ES-I3 (cell line): ENCODE data around the gene QSOX2.

Experiments
- H3K36me3 ChIP-seq: 2 replicates; pipeline ENCODE4 v1.6.1; 2013; ENCODE audit warnings: mild to moderate bottlenecking, low read length, control low read depth, moderate library complexity; ENCODE audit not compliant: insufficient read depth
- H3K4me1 ChIP-seq: 2 replicates; pipeline ENCODE4 v1.6.1; 2013; ENCODE audit warnings: mild to moderate bottlenecking, control low read depth, low read length; ENCODE audit not compliant: insufficient read depth
- H3K9ac ChIP-seq: 2 replicates; pipeline ENCODE4 v1.6.1; 2013; ENCODE audit warnings: low read depth, mild to moderate bottlenecking, low read length, moderate library complexity
- H3K9me3 ChIP-seq: 2 replicates; pipeline ENCODE4 v1.6.1; 2013; ENCODE audit warnings: mild to moderate bottlenecking, low read length, moderate library complexity; ENCODE audit not compliant: control insufficient read depth, insufficient read depth

QSOX2 gene

GRCh38 chr9:136264031-136264430 lies 18.4 kb upstream of the QSOX2 start:
- no peaks in the 10 kb centered on the region for H3K36me3 ChIP-seq
- peaks cover 5% of the 10 kb centered on the region; the same call in 1 of the 2 replicates for H3K4me1 ChIP-seq
- H3K9ac ChIP-seq, result no peak overlapping the region
- H3K9me3 ChIP-seq, result no peaks in the 10 kb centered on the region

DNA sequence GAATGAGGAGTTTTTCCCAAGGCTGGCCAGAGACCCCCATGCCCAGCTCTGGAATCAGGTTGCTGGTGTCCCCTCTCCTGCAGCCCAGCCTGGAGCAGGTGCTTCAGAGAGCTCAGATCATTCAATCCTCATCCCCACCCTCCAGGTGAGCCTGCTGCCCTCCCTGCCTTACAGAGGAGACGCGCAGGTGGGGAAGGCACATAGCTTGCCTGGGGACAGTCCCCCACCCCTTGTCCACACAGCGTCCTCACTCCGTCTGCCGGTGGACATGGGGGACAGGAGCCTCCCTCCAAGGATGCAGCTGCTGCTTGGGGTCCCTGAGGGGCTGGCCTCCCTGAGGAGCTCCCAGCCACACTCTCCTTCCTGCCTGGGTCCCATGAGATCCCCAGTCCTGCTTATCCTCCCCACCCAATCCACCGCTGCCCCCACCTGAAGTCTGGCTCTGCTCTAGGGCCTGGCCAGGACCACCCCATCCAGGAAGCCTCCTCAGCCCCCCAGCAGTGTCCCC lies 17.1 kb upstream of the QSOX2 start:
- H3K4me1 ChIP-seq, result peaks cover 5% of the 10 kb centered on the region; the same call in 1 of the 2 replicates
- no peaks in the 10 kb centered on the region for H3K36me3 ChIP-seq
- no peaks in the 10 kb centered on the region for H3K9me3 ChIP-seq
- H3K9ac ChIP-seq, result no peak overlapping the region

DNA sequence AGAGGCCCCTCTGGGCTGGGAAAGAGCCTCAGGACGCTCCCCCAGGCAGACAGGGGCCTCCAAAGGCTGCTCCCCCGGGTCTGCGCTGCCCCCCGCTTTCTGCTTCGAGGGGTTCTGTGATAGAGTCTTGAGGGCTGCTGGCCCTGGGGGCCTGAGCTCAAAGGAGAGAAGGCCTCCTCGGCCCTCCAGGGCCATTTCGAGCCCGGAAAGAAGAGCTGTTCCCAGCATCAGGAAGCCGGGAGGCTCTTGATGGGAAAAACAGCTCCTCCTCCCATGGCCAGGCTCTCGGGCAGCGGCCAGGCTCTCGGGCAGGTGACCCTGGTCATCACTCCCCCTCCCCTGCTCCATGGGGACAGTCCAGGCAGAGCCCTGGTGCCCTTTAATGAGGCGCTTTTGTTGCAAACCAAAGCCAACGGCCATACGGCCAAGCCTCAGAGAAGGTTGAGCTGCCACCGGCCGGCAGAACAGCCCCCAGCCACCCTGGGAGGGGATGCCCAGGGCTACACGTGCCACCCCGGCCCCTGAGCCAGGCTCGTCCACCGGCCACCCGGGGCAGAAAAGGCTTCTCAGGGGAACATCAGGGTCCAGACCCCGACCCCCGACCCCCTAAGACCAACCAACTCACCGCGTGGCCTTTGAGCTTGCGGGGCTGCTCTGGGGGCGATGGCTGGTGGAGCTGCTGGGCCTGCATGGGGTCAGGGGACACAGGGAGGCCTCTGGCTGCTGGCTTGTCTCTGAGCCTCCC lies 16.2 kb upstream of the QSOX2 start:
- Histone ChIP-seq H3K4me1 (peaks cover 5% of the 10 kb centered on the region; the same call in 1 of the 2 replicates), H3K9me3 (no peaks in the 10 kb centered on the region), H3K36me3 (no peaks in the 10 kb centered on the region), H3K9ac (no peak overlapping the region)

DNA sequence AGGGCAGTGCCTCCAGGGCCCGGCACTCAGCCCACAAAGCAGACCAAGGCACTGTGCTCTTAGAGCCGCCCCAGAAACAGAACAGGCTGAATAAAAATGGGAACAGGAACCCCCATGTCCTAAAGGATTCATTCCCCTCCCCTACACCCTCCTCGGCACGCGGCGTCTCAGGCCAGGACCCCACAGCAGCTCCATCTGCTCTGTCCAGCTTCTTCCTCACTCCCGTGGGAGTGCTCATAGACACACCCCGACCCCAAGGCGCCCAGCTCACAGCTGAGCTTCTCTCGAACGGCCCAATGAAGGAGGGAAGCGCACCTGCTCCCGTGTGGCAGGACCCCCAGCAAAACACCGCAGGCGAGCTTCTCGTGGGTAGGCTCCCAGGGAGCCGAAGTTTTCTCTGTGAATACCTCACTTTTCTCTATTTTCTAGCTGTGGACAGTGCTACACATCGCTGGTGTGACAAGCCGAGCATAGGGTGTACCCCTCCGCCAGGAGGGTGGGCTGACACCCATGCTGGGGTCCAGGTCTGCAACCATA lies 15.4 kb upstream of the QSOX2 start:
- Histone ChIP-seq H3K9me3 (no peaks in the 10 kb centered on the region), H3K9ac (no peak overlapping the region), H3K36me3 (no peaks in the 10 kb centered on the region), H3K4me1 (peaks cover 5% of the 10 kb centered on the region; the same call in 1 of the 2 replicates)

- Histone ChIP-seq H3K4me1 (peaks cover 5% of the 10 kb centered on the region; the same call in 1 of the 2 replicates), H3K36me3 (no peaks in the 10 kb centered on the region), H3K9me3 (no peaks in the 10 kb centered on the region), H3K9ac (no peak overlapping the region)
Observed at GRCh38 chr9:136260521-136260920, 14.9 kb upstream of the QSOX2 start.

DNA sequence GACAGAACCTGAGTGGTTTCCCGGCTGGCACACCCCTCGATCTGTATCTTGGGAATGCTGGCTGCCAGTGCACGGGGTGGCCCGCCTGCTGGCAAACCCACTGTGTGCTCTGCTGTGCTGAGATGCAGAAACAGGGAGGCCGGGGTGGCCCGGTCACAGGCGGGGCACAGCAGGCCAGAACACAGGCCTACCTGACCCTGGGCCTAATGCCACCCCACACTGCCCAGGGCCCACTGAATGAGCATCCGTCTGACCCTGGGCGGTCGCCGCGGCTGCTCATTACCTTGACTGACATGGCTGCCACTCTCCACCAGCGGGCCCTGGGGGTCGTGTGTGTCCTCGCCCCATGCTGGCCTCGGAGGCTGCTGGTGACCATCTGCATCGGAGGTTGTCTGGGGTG lies 14.2 kb upstream of the QSOX2 start:
- H3K9me3 ChIP-seq, result no peaks in the 10 kb centered on the region
- H3K4me1 ChIP-seq, result peaks cover 5% of the 10 kb centered on the region; the same call in 1 of the 2 replicates
- no peak overlapping the region for H3K9ac ChIP-seq
- H3K36me3 ChIP-seq, result no peaks in the 10 kb centered on the region

DNA sequence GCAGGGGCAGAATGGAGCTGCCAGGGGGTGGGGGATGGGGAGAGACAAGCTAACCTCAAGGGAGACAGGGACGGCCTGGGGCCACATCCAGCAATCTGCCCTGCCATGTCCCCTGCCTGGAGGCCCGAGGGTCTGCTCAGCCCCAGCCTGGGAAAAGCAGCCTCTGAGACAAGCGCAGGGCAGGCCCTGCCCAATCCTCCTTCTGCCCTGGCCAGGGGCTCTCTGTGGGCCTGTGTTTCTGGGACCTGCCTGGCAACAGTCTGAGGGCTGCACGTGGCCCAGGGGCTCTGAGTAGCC lies 13.9 kb upstream of the QSOX2 start:
- peaks cover 5% of the 10 kb centered on the region; the same call in 1 of the 2 replicates for H3K4me1 ChIP-seq
- H3K36me3 ChIP-seq, result no peaks in the 10 kb centered on the region
- H3K9me3 ChIP-seq, result no peaks in the 10 kb centered on the region
- no peak overlapping the region for H3K9ac ChIP-seq

GRCh38 chr9:136258786-136259516 lies 13.3 kb upstream of the QSOX2 start:
- no peak overlapping the region for H3K9ac ChIP-seq
- no peaks in the 10 kb centered on the region for H3K36me3 ChIP-seq
- no peaks in the 10 kb centered on the region for H3K9me3 ChIP-seq
- peaks cover 5% of the 10 kb centered on the region; the same call in 1 of the 2 replicates for H3K4me1 ChIP-seq

DNA sequence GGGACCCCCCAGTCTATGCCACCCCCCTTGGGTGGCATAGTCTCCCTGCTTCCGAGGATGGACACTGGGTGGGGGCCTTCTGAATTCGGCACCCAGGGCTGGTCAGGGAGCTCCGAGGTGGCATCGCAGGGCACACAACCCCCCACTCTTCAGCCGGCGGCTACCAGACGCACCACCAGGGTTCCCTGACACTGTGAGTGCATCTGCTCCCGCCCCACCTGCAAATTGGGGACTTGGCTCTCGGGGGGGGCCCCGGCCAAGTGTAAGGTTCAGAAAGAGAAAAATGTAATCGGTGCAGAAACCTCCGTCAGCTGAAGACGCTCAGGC lies 12.7 kb upstream of the QSOX2 start:
- H3K9ac ChIP-seq, result no peak overlapping the region
- peaks cover 5% of the 10 kb centered on the region; the same call in 1 of the 2 replicates for H3K4me1 ChIP-seq
- no peaks in the 10 kb centered on the region for H3K36me3 ChIP-seq
- no peaks in the 10 kb centered on the region for H3K9me3 ChIP-seq

DNA sequence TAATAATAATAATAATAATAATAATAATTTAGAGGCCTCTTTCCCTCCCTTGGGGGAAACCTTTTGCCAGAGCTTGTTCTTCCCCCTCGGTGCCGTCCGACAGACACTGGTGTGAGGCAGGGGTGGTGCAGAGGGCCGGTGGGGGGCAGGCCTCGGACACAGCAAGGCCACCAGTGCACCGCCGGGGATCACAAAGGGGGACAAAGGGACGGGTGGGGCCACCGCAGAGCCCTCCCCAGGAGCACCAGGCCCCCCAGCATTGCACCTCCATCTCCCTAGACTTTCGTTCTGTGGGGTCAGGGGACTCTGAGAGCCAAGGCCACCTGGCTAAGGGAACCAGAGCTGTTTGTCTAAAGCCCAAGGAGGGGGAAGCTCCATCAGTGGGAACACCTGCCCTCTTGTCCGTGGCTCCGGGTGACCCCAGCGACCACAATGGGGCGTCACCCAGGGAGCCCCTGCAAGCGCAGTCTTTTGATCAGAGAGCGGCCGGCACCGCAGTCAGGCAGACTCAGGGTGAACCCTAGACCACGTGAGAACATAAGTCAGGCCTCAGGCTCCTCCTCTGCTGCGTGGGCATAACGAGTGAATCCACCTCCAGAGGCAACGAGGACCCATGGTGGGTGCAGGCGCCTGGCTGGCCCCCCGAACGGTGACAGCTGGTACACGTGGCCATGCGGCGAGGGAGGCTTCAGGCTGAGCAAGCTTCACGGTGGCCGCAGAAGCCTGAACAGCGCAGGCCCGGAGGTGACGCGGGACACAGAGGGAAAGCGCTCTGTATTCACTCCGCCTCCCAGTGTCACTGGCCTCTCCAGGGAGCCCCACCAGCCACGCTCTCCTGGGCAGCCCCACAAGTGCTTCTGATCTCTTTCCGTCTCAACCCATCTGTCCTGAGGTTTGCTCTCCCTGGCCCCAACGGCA lies 12.0 kb upstream of the QSOX2 start:
- peaks cover 5% of the 10 kb centered on the region; the same call in 1 of the 2 replicates for H3K4me1 ChIP-seq
- no peaks in the 10 kb centered on the region for H3K36me3 ChIP-seq
- H3K9ac ChIP-seq, result no peak overlapping the region
- H3K9me3 ChIP-seq, result no peaks in the 10 kb centered on the region

DNA sequence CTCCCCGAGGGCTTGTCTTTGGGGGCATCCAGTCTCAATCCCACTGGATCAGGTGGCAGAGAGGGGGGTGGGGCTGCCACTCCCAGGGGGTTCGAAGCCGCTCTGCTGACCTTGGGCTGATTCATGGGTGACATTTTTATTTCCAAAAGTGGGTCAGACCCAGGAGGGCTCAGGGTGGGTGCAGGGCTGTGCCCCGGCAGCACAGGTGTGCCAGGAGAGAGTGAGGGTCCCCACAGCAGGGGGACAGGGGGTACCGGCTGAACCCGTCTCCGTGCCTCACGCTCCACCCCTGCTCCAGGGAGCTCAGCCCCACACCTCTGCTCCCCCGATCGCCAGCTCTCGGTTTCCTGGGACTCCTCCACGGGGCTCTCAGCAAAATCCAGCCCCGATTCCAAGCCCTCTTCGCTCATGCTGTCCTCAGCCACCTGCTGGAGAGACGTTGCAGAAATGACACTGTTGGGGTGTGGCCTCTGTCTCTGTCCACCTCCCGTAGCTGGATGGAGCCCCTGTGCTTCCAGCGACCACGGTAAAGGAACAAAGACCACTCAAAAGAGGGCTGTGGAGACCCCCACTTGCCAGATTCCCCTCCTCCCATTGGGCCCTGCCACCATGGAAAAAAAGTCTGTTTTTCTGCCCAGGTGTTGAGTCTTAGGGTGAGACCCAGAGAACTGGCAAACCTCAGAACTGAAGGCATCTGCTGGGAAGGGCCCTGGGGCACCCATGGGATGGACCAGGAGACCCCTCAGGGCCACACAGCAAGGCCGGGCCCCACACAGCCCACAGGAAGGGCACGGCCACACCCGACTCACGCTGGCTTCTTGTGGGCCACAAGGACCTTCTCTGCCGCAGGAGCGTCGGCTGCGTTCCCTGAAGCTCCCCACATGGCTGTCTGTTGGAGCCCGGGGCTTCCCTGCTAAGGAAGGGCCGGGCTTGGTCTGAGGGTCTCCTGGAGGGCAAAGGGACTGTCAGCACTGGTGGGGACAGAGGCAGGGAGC lies 10.6 kb upstream of the QSOX2 start:
- no peaks in the 10 kb centered on the region for H3K36me3 ChIP-seq
- no peaks in the 10 kb centered on the region for H3K9me3 ChIP-seq
- H3K4me1 ChIP-seq, result peaks cover 5% of the 10 kb centered on the region; the same call in 1 of the 2 replicates
- no peak overlapping the region for H3K9ac ChIP-seq

DNA sequence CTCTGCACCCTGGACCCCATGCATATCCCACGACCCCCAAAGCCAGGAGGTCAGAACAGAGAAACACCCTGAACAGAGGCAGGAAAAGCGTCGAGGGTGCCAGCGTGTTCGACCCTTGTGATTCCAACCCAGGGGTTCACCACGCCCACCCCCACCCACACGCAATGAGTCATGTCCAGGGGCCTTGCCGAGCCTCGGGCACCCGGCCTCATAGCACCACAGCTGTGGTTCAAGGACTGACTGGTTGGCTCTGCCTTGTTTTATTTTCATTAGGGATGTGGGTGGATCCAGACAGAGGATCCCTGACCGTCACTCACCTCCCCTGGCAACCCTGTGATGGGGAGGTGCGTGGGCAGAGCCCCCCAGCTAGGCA lies 9.5 kb upstream of the QSOX2 start:
- H3K9me3 ChIP-seq, result no peaks in the 10 kb centered on the region
- H3K9ac ChIP-seq, result no peak overlapping the region
- H3K4me1 ChIP-seq, result peaks cover 5% of the 10 kb centered on the region; the same call in 1 of the 2 replicates
- no peaks in the 10 kb centered on the region for H3K36me3 ChIP-seq
